Mesendoderm (in vitro differentiated cells): ENCODE data around the gene GPR35.

Source experiments
- DNase-seq: peaks from one replicate; pipeline ENCODE4 v3.0.0; 2013
- H2AK5ac ChIP-seq: 2 replicates; pipeline ENCODE4 v1.6.1; 2013; ENCODE audit warnings: low read length, inconsistent platforms
- H2BK120ac ChIP-seq: 2 replicates; pipeline ENCODE4 v1.6.1; 2013; ENCODE audit warnings: low read depth, mild to moderate bottlenecking, low read length, moderate library complexity, mixed read lengths
- H2BK15ac ChIP-seq: replicated peaks from 2 replicates; pipeline ENCODE4 v1.6.1; 2013; ENCODE audit warnings: low read depth, mild to moderate bottlenecking, moderate library complexity
- H2BK5ac ChIP-seq: 2 replicates; pipeline ENCODE4 v1.6.1; 2013; ENCODE audit warnings: low read length, inconsistent platforms
- H3K18ac ChIP-seq: 2 replicates; pipeline ENCODE4 v1.6.1; 2013; ENCODE audit warnings: mild to moderate bottlenecking, low read length, mixed read lengths
- H3K23ac ChIP-seq: one replicate; pipeline ENCODE4 v1.6.1; 2013; ENCODE audit warnings: low read length
- H3K27ac ChIP-seq: 2 replicates; pipeline ENCODE4 v1.5.1; 2013; ENCODE audit warnings: low read depth, mild to moderate bottlenecking, inconsistent platforms, low read length, moderate library complexity
- H3K27me3 ChIP-seq: 2 replicates; pipeline ENCODE4 v1.6.1; 2013; ENCODE audit warnings: low read length, control low read depth, mild to moderate bottlenecking, inconsistent platforms; ENCODE audit not compliant: insufficient read depth, poor library complexity
- H3K36me3 ChIP-seq: 2 replicates; pipeline ENCODE4 v1.6.1; 2013; ENCODE audit warnings: low read length, inconsistent platforms; ENCODE audit not compliant: control insufficient read depth, insufficient read depth
- H3K4ac ChIP-seq: one replicate; pipeline ENCODE4 v1.6.1; 2013; ENCODE audit warnings: low read depth, mild to moderate bottlenecking, low read length, moderate library complexity
- H3K4me1 ChIP-seq: 2 replicates; pipeline ENCODE4 v1.6.1; 2013; ENCODE audit warnings: low read depth, low read length, inconsistent platforms; ENCODE audit not compliant: control insufficient read depth
- H3K4me2 ChIP-seq: 2 replicates; pipeline ENCODE4 v1.6.1; 2013; ENCODE audit warnings: low read length
- H3K4me3 ChIP-seq: 2 replicates; pipeline ENCODE4 v1.5.1; 2013; ENCODE audit warnings: mild to moderate bottlenecking, low read length
- H3K56ac ChIP-seq: one replicate; pipeline ENCODE4 v1.6.1; 2013; ENCODE audit warnings: low read length
- H3K79me1 ChIP-seq: 2 replicates; pipeline ENCODE4 v1.6.1; 2013; ENCODE audit warnings: low read length, inconsistent platforms
- H3K79me2 ChIP-seq: 2 replicates; pipeline ENCODE4 v1.6.1; 2013; ENCODE audit warnings: mild to moderate bottlenecking, low read length; ENCODE audit not compliant: control insufficient read depth, insufficient read depth
- H3K9ac ChIP-seq: 2 replicates; pipeline ENCODE4 v1.6.1; 2013; ENCODE audit warnings: low read length, inconsistent platforms
- H4K5ac ChIP-seq: one replicate; pipeline ENCODE4 v1.6.1; 2013; ENCODE audit warnings: low read length
- H4K8ac ChIP-seq: one replicate; pipeline ENCODE4 v1.6.1; 2013; ENCODE audit warnings: low read depth, mild to moderate bottlenecking, control low read depth, low read length, moderate library complexity
- WGBS: extraction: QIAGEN DNeasy Blood & Tissue Kit; methylation state at CpG from one replicate; pipeline ENCODE4 v1.1.7; 2013; ENCODE audit warnings: low lambda C conversion rate, missing lambda C conversion rate; ENCODE audit not compliant: insufficient coverage; ENCODE audit errors: extremely low coverage; 5-methylcytosine and 5-hydroxymethylcytosine counted together

GPR35 gene

DNA sequence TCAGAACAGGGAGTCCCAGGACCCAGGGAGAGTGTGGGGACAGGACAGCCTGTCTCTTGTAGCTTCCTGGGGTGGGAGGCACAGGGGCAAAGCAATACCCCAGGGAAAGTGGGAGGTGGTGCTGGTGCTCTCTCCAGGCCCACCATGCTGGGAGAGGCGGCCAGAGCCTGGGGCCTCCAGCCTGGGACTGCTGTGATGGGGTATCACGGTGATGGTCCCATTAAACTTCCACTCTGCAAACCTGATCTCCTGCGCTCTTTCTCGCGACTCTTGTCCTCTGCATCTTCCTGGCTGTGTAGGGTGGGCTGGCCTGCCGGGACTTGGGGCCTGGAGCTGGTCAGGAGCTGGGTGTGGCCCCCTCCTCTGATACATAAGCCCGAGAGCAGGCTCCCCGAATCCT lies 46.8 kb upstream of the GPR35 start:
- no peak overlapping the region for H2BK5ac ChIP-seq
- H3K27ac ChIP-seq: no peak overlapping the region
- no peak overlapping the region for H2BK15ac ChIP-seq
- H3K18ac ChIP-seq: no peak overlapping the region
- no peak overlapping the region for H3K4me3 ChIP-seq
- no peak overlapping the region for H2BK120ac ChIP-seq
- H3K4ac ChIP-seq: no peak overlapping the region
- no peak overlapping the region for H3K23ac ChIP-seq
- H3K36me3 ChIP-seq: no peaks in the 10 kb centered on the region
- WGBS: no CpG with 5 or more reads among the region's 8 CpGs
- no peaks in the 10 kb centered on the region for H3K79me2 ChIP-seq
- no peaks in the 10 kb centered on the region for H3K27me3 ChIP-seq
- H3K9ac ChIP-seq: no peak overlapping the region
- peaks cover 7% of the 10 kb centered on the region for H3K79me1 ChIP-seq
- no peak for DNase-seq
- no peak overlapping the region for H2AK5ac ChIP-seq
- no peak overlapping the region for H3K56ac ChIP-seq
- no peak overlapping the region for H3K4me2 ChIP-seq
- H4K8ac ChIP-seq: no peak overlapping the region
- no peaks in the 10 kb centered on the region for H3K4me1 ChIP-seq
- no peak overlapping the region for H4K5ac ChIP-seq

DNA sequence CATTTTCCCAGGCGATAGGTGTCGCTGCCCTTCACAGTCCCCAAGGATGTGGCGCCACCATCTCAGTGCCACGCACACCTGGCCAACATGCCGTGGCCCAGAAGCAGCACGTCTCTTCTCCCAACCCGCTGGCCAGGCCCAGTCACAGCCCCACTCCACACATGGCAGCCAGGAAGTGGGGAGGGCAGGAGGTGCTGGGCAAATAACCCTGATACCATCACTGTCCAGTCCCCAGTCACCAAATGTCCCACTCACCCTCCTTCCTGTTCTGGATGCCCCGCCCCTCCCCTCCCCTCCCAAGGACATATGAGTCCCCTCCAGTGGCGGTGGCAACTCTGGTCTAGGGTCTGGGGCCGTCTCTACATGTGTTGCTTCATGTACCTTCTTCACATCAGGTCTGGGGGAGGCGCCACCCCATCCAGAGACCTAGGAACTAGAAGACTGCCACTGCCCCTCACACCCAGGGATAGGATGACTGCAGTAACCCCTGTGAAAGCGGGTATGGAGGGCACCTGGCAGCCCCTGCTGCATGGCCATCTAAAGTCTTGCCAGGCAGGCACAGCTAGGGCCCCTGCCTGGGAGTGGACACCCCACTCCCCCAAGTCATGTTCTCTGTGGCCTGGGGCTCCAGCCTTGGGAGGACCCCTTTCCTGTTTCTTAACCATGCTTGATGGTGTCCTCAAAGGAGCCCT lies 46.1 kb upstream of the GPR35 start:
- no peak overlapping the region for H2BK15ac ChIP-seq
- no peak overlapping the region for H4K8ac ChIP-seq
- no peak overlapping the region for H3K4ac ChIP-seq
- DNase-seq: no peak
- H3K4me1 ChIP-seq: no peaks in the 10 kb centered on the region
- H3K4me3 ChIP-seq: no peak overlapping the region
- no peaks in the 10 kb centered on the region for H3K27me3 ChIP-seq
- H2AK5ac ChIP-seq: no peak overlapping the region
- H3K4me2 ChIP-seq: no peak overlapping the region
- H3K18ac ChIP-seq: no peak overlapping the region
- no peak overlapping the region for H3K23ac ChIP-seq
- H3K56ac ChIP-seq: no peak overlapping the region
- no peak overlapping the region for H3K27ac ChIP-seq
- peaks cover 9% of the 10 kb centered on the region for H3K79me1 ChIP-seq
- H3K79me2 ChIP-seq: peaks cover 2% of the 10 kb centered on the region
- H4K5ac ChIP-seq: no peak overlapping the region
- no peaks in the 10 kb centered on the region for H3K36me3 ChIP-seq
- H3K9ac ChIP-seq: no peak overlapping the region
- H2BK5ac ChIP-seq: no peak overlapping the region
- WGBS: no CpG with 5 or more reads among the region's 12 CpGs
- no peak overlapping the region for H2BK120ac ChIP-seq

DNA sequence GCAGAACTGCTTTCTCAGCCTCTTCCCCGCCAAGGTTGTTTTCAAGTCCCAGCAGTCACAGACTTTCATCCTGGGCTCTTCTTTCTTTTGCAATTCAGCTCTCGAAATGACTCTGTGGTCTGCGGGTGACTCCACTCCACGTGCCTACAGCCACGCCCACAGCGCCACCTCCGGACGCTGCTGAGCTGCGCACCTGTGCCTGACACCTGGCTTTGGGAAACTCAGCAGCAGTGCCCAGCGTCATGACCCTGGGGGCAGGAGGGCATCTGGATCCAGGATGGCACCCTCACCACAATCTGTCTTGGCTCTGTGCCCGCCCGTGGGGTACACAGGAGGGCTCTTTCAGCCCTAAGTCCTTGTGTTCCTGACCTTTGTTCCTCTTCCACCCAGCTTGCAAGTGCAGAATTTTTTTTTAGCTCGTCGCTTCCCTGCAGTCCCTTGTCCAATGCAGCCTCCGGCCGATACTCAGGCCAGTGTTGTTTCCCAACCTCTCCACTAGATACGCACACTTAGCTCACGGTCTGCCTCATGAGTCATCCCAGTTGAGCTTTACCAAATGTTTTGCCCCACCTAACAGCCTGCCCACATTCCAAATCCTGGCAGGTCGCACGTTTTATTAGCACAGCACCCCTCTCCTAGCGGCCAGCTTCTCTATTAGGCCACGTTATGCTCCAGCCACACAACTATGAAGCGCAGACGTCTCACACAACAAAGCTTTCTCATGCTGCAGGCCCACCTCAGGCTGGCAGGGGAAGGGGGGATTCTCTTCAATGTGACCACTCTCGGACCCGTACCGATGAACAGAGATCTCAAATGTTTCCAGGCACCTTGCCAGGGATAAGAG lies 45.3 kb upstream of the GPR35 start:
- Histone ChIP-seq H3K79me2 (peaks cover 4% of the 10 kb centered on the region), H3K4ac (no peak overlapping the region), H3K79me1 (peaks cover 14% of the 10 kb centered on the region), H2BK5ac (no peak overlapping the region), H3K18ac (no peak overlapping the region), H4K8ac (no peak overlapping the region), H3K56ac (no peak overlapping the region), H2BK120ac (no peak overlapping the region), H3K4me2 (no peak overlapping the region), H3K36me3 (no peaks in the 10 kb centered on the region), H4K5ac (no peak overlapping the region), H3K4me3 (no peak overlapping the region), H3K9ac (no peak overlapping the region), H2BK15ac (no peak overlapping the region), H2AK5ac (no peak overlapping the region), H3K27me3 (no peaks in the 10 kb centered on the region), H3K4me1 (peaks cover 1% of the 10 kb centered on the region), H3K23ac (no peak overlapping the region), H3K27ac (no peak overlapping the region)
- no CpG with 5 or more reads among the region's 27 CpGs for WGBS
- no peak for DNase-seq

DNA sequence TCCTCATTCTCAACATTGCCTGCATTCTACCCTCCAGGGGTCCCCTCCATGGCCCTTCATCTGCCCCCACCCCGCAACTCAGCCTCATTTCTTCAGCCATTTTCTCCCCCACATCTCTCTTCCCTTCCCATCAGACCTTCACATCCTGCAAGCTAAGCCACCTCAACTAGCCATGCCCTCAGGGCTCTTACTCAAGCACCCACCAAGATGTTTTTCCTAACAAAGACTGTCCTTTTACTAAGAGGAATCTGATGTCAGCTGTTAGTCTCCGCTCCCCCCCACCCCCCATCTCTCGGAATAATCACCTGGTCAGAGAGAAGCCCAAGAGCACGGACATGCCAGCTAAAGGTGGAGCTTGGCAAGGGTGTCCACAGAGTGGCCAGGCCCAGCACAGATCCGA lies 43.5 kb upstream of the GPR35 start:
- Histone ChIP-seq H3K27ac (no peak overlapping the region), H3K4me2 (no peak overlapping the region), H3K4me3 (no peak overlapping the region), H4K8ac (no peak overlapping the region), H3K18ac (no peak overlapping the region), H3K56ac (no peak overlapping the region), H2BK120ac (no peak overlapping the region), H3K4ac (no peak overlapping the region), H3K23ac (no peak overlapping the region), H3K4me1 (peaks cover 5% of the 10 kb centered on the region), H3K9ac (no peak overlapping the region), H2BK15ac (no peak overlapping the region), H3K27me3 (no peaks in the 10 kb centered on the region), H2BK5ac (no peak overlapping the region), H3K79me2 (peaks cover 14% of the 10 kb centered on the region), H3K36me3 (no peaks in the 10 kb centered on the region), H2AK5ac (no peak overlapping the region), H3K79me1 (peaks cover 19% of the 10 kb centered on the region), H4K5ac (no peak overlapping the region)
- no CpG with 5 or more reads among the region's 5 CpGs for WGBS
- DNase-seq: peak; percentile 61

DNA sequence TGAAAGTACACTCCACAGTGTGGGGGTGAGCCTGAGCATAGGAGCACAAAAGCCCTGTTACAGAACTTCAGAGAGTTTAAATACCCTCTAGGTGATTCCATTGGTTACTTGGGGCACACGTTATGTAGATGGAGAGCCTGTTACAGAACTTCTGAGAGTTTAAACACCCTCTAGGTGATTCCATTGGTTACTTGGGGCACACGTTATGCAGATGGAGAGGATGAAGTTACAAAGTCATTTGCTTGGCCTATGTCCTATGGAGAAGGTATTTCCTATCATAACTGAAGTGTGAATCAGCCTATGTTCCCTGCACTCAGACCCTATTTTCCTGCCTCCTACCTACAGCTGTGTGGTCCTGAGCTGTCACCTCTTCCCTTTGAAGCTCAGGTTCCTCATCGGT lies 42.5 kb upstream of the GPR35 start:
- Histone ChIP-seq H3K18ac (no peak overlapping the region), H3K4me2 (no peak overlapping the region), H3K27me3 (no peaks in the 10 kb centered on the region), H3K27ac (no peak overlapping the region), H2AK5ac (no peak overlapping the region), H2BK5ac (no peak overlapping the region), H3K56ac (no peak overlapping the region), H3K79me1 (peaks cover 22% of the 10 kb centered on the region), H3K9ac (no peak overlapping the region), H2BK120ac (no peak overlapping the region), H2BK15ac (no peak overlapping the region), H3K4me3 (no peak overlapping the region), H4K8ac (no peak overlapping the region), H3K36me3 (no peaks in the 10 kb centered on the region), H3K79me2 (peaks cover 18% of the 10 kb centered on the region), H3K23ac (no peak overlapping the region), H3K4ac (no peak overlapping the region), H4K5ac (no peak overlapping the region), H3K4me1 (peaks cover 9% of the 10 kb centered on the region)
- no peak for DNase-seq
- whole genome bisulfite sequencing: no CpG with 5 or more reads among the region's 3 CpGs
